Activated CD4-positive, alpha-beta T cell treated with anti-CD3 and anti-CD28 coated beads for 36 hours (primary cell): ENCODE results near the gene TMEM92. TPM values are rescaled to one million over a fixed set of nuclear protein-coding genes. Genes with fewer than 3 reads are reported as not detected.

Experiments
- ATAC-seq: fragments of 200-7000 bp; cut with Tn5 transposase; one replicate; pipeline ENCODE4 v1.10.0; 2021; ENCODE audit warnings: mild to moderate bottlenecking, moderate library complexity
- CTCF ChIA-PET: fragments of 350-600 bp; sonication (Branson Sonifier 250); formaldehyde crosslinking; loops from one replicate; lab custom pipeline; 2021; ENCODE audit warnings: antibody characterized with exemption; lab: Charles Lee
- POLR2A ChIA-PET: fragments of 350-600 bp; sonication (Branson Sonifier 250); formaldehyde crosslinking; loops from one replicate; lab custom pipeline; 2021; ENCODE audit warnings: antibody characterized with exemption, inconsistent platforms; lab: Charles Lee
- DNase-seq: peaks from one replicate; pipeline ENCODE4 v3.0.0-alpha.2; 2020
- H3K27ac Mint-ChIP-seq: one replicate; pipeline ENCODE4 v1.8.0; 2021; ENCODE audit warnings: mixed read lengths
- H3K27me3 Mint-ChIP-seq: one replicate; pipeline ENCODE4 v1.8.0; 2021; ENCODE audit warnings: mixed read lengths
- H3K36me3 Mint-ChIP-seq: one replicate; pipeline ENCODE4 v1.8.0; 2021; ENCODE audit warnings: low read depth, mixed read lengths
- H3K4me1 Mint-ChIP-seq: one replicate; pipeline ENCODE4 v1.8.0; 2021; ENCODE audit warnings: mixed read lengths
- H3K4me3 Mint-ChIP-seq: one replicate; pipeline ENCODE4 v1.8.0; 2021; ENCODE audit warnings: mild to moderate bottlenecking, moderate library complexity, mixed read lengths
- H3K9me3 Mint-ChIP-seq: one replicate; pipeline ENCODE4 v1.8.0; 2021; ENCODE audit warnings: low read depth, mixed read lengths
- intact Hi-C, 2 experiments: fragments of 100-400 bp; cut with DNase I in 1 of 2; cut with micrococcal nuclease in 1 of 2; formaldehyde crosslinking; loops; one replicate each; pipeline versions ENCODE4 v1.14.2 to v1.15.1; 2022 to 2024; cut with DNase I, micrococcal nuclease
- total RNA-seq, 2 experiments: library from RNA; stranded (reverse); gene quantifications; one replicate each; pipeline ENCODE4 v1.2.3, GENCODE V29; 2021

The TMEM92 gene
- under 1 TPM; 0.23 TPM for total RNA-seq

DNA sequence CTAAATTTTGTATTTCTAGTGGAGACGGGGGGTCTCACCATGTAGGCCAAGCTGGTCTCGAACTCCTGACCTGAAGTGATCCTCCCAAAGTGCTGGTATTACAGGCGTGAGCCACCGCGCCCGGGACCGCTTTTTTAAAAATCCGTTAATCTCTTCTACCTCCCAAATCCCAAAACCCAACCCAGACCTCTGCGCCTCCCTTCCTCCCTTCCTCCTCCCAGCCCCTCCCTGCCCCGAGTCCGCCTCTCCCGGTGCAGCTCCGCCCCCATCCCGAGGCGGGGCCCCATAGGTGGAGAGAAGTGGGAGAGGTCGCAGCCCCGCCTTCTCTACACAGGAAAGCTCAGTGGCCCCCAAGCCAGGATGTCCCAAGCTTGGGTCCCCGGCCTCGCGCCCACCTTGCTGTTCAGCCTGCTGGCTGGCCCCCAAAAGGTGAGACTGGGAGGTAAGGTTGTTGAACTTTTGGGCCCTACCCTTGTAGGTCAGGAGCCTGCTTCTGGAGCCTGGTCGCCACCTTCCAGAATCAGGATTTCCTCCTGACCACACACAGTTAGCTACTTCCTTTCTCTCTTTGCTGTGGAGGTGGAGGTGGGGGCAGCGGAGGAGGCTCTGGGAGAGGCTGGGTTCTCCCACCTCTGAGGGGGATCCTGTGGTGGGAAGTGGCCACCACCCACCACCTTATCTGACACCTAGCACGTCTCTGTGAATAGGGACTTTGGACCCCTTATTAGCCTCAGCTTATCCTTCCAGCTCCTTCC lies at the start of gene TMEM92:
TMEM92 (plus strand) TSS at position 325 of the 755 bp plus-strand sequence; CDS start at position 361, 36 bp downstream.
- intact Hi-C loops, result no loop called here
- Mint-ChIP-seq H3K27me3 (peaks cover 47% of the 10 kb centered on the region), H3K27ac (no peak within 1 kb of the TSS), H3K4me3 (no peak within 1 kb of the TSS), H3K9me3 (no peaks in the 10 kb centered on the region), H3K4me1 (peaks cover 5% of the 10 kb centered on the region), H3K36me3 (no peaks in the 10 kb centered on the region)
- DNase-seq (peak; percentile 39), ATAC-seq (no peak)
- ChIA-PET POLR2A (no interaction called here), CTCF (interaction anchor here (0.6 to 6.1 kb wide), 19 partner anchors 9 to 1862 kb away, joined by 3 to 50 read pairs (median 4); partner anchors contain the start of gene COL1A1)

DNA sequence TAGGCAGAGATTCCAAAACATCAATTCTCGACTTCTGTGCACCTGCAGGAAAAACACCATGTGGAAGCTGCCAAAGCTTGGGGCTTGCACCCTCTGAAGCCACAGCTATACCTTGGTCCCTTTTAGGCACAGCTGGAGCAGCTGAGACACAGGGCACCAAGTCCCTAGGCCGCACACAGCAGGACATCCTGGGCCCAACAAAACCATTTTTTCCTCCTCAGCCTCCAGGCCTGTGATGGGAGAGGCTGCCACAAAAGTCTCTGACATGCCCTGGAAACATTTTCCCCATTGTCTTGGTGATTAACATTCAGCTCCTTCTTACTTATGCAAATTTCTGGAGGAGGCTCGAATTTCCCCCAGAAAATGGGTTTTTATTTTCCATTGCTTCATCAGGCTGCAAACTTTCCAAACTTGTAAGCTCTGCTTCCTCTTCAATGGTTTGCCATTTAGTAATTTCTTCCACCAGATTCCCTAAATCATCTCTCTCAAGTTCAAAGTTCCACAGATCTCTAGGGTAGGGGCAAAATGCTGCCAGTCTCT lies 48.5 kb upstream of the TMEM92 start:
- DNase-seq (no peak), ATAC-seq (no peak)
- no peaks in the 10 kb centered on the region for H3K36me3 Mint-ChIP-seq
- peaks cover 4% of the 10 kb centered on the region for H3K4me1 Mint-ChIP-seq
- peaks cover 2% of the 10 kb centered on the region for H3K27me3 Mint-ChIP-seq
- intact Hi-C loops, result no loop called here
- POLR2A ChIA-PET, result no interaction called here
- no peak overlapping the region for H3K4me3 Mint-ChIP-seq
- H3K27ac Mint-ChIP-seq, result no peak overlapping the region
- peaks cover 9% of the 10 kb centered on the region for H3K9me3 Mint-ChIP-seq
- CTCF ChIA-PET, result interaction anchor here (0.7 to 1.1 kb wide), 3 partner anchors 9 to 311 kb away, joined by 3 to 5 read pairs (median 3); no protein-coding TSS in a partner anchor

DNA sequence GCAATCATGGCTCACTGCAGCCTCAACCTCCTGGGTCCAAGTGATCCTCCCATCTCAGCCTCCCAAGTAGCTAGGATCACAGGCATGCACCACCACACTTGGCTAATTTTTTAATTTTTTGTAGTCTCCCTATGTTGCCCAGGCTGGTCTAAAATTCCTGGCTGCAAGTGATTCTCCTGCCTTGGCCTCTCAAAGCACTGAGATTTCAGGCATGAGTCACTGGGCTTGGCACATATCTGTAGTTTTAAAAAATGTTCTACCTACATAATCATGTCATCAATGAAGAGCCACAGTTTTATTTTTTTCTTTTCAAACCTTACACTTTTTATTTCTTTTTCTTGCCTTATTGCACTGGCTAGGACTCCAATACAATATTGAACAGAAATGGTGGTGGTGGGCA lies 39.7 kb upstream of the TMEM92 start:
- DNase-seq (no peak), ATAC-seq (no peak)
- no peaks in the 10 kb centered on the region for H3K4me1 Mint-ChIP-seq
- H3K27me3 Mint-ChIP-seq, result peaks cover 29% of the 10 kb centered on the region
- no peak overlapping the region for H3K4me3 Mint-ChIP-seq
- no peak overlapping the region for H3K27ac Mint-ChIP-seq
- H3K9me3 Mint-ChIP-seq, result no peaks in the 10 kb centered on the region
- intact Hi-C loops, result no loop called here
- CTCF ChIA-PET, result no interaction called here
- POLR2A ChIA-PET, result no interaction called here
- H3K36me3 Mint-ChIP-seq, result no peaks in the 10 kb centered on the region

GRCh38 chr17:50237901-50238300 lies 36.4 kb upstream of the TMEM92 start:
- ATAC-seq, result no peak
- ChIA-PET CTCF (interaction anchor here (0.7 to 1.2 kb wide), 5 partner anchors 23 to 803 kb away, joined by 3 to 5 read pairs (median 4); no protein-coding TSS in a partner anchor), POLR2A (interaction anchor here (0.6 kb wide), 1 partner anchor 398 kb away, joined by 3 read pairs; no protein-coding TSS in a partner anchor)
- H3K4me1 Mint-ChIP-seq, result no peaks in the 10 kb centered on the region
- peaks cover 32% of the 10 kb centered on the region for H3K27me3 Mint-ChIP-seq
- no peak overlapping the region for H3K27ac Mint-ChIP-seq
- no peak for DNase-seq
- no peaks in the 10 kb centered on the region for H3K9me3 Mint-ChIP-seq
- intact Hi-C loops, result no loop called here
- H3K4me3 Mint-ChIP-seq, result no peak overlapping the region
- no peaks in the 10 kb centered on the region for H3K36me3 Mint-ChIP-seq

DNA sequence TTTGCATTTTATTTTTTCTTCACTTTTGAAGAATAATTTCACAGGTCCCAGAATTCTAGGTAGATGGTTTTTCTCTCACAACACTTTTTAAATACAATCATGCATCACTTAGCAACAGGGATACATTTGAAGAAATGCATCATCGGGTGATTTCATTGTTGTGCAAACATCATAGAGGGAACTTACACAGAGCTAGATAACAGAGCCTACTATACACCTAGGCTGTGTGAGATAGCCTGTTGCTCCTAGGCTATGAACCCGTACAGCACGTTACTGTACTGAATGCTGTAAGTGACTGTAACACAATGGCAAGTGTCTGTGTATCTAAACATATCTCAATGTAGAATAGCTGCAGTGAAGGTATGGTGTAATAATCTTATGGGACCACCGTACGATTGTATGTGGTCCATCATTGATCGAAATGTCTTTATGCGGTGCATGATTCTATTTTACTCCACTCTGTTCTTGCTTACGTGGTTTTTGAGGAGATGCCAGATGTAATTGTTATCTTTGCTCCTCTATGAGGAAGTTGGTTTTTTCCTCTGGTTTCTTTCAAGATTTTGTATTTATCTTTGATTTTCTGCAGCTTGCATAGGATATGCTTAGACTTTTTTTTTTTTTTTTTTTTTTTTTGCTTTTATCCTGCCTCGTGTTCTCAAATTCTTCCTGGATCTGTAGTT lies 35.5 kb upstream of the TMEM92 start:
- Mint-ChIP-seq H3K4me3 (no peak overlapping the region), H3K36me3 (no peaks in the 10 kb centered on the region), H3K27me3 (peaks cover 31% of the 10 kb centered on the region), H3K4me1 (no peaks in the 10 kb centered on the region), H3K9me3 (no peaks in the 10 kb centered on the region), H3K27ac (no peak overlapping the region)
- ChIA-PET POLR2A (interaction anchor here (0.7 kb wide), 1 partner anchor 65 kb away, joined by 3 read pairs; no protein-coding TSS in a partner anchor), CTCF (interaction anchor here (1.0 kb wide), 1 partner anchor 24 kb away, joined by 5 read pairs; no protein-coding TSS in a partner anchor)
- no peak for DNase-seq
- no peak for ATAC-seq
- intact Hi-C loops, result no loop called here

- H3K27ac Mint-ChIP-seq, result no peak overlapping the region
- ATAC-seq, result no peak
- intact Hi-C loops, result no loop called here
- ChIA-PET CTCF (interaction anchor here (2.1 to 2.3 kb wide), 2 partner anchors 22 to 26 kb away, joined by 8 to 12 read pairs; no protein-coding TSS in a partner anchor), POLR2A (interaction anchor here (0.6 kb wide), 1 partner anchor 90 kb away, joined by 6 read pairs; no protein-coding TSS in a partner anchor)
- H3K4me1 Mint-ChIP-seq, result no peaks in the 10 kb centered on the region
- H3K27me3 Mint-ChIP-seq, result peaks cover 34% of the 10 kb centered on the region
- H3K9me3 Mint-ChIP-seq, result no peaks in the 10 kb centered on the region
- no peak for DNase-seq
- no peaks in the 10 kb centered on the region for H3K36me3 Mint-ChIP-seq
- H3K4me3 Mint-ChIP-seq, result no peak overlapping the region
Observed at GRCh38 chr17:50239937-50240336, 34.3 kb upstream of the TMEM92 start.

DNA sequence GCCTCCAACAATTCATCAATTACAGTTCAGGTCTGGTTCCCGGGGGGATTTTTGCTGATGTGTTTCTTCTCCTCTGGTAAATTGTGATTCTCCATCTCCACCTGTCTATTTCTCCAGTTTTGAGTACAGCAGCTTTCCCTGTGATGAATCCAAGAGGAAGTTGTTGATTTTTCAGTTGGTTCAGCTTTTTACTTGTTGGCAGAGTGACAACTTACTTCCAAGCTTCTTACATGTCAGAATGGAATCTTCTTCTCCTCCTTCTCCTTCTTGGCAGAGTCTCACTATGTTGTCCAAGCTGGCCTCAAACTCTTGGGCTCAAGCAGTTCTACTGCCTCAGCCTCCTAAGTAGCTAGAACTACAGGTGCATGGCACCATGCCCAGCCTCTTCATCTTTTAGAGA lies 33.4 kb upstream of the TMEM92 start:
- no peak for ATAC-seq
- H3K4me1 Mint-ChIP-seq, result no peaks in the 10 kb centered on the region

DNA sequence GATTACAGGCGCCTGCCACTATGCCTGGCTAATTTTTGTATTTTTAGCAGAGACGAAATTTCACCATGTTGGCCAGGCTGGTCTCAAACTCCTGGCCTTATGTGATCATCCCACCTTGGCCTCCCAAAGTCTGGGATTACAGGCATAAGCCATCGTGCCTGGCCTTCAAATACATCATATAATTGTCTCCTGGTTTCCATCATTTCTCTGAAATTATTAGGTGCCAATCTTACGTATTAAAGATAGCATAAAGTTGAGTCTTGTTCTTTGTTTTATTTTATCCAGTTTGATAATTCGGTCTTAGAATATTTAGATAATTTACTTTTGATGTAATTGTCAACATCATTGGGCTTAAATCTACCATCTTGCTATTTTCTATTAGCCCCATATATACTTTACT lies 32.8 kb upstream of the TMEM92 start:
- Mint-ChIP-seq H3K4me1 (no peaks in the 10 kb centered on the region), H3K27me3 (peaks cover 30% of the 10 kb centered on the region), H3K27ac (no peak overlapping the region), H3K9me3 (no peaks in the 10 kb centered on the region), H3K36me3 (no peaks in the 10 kb centered on the region), H3K4me3 (no peak overlapping the region)
- ChIA-PET CTCF (interaction anchor here (1.4 to 2.3 kb wide), 3 partner anchors 23 to 41 kb away, joined by 3 to 12 read pairs (median 8); no protein-coding TSS in a partner anchor), POLR2A (no interaction called here)
- DNase-seq (no peak), ATAC-seq (no peak)
- intact Hi-C loops, result no loop called here

More for the DNA sequence above, 33.4 kb upstream of the TMEM92 start:
- CTCF ChIA-PET, result interaction anchor here (0.7 to 2.3 kb wide), 4 partner anchors 23 to 261 kb away, joined by 3 to 12 read pairs (median 6); no protein-coding TSS in a partner anchor
- H3K4me3 Mint-ChIP-seq, result no peak overlapping the region
- H3K9me3 Mint-ChIP-seq, result no peaks in the 10 kb centered on the region
- H3K36me3 Mint-ChIP-seq, result no peaks in the 10 kb centered on the region
- intact Hi-C loops, result no loop called here
- no peak overlapping the region for H3K27ac Mint-ChIP-seq
- POLR2A ChIA-PET, result no interaction called here
- H3K27me3 Mint-ChIP-seq, result peaks cover 30% of the 10 kb centered on the region
- no peak for DNase-seq

DNA sequence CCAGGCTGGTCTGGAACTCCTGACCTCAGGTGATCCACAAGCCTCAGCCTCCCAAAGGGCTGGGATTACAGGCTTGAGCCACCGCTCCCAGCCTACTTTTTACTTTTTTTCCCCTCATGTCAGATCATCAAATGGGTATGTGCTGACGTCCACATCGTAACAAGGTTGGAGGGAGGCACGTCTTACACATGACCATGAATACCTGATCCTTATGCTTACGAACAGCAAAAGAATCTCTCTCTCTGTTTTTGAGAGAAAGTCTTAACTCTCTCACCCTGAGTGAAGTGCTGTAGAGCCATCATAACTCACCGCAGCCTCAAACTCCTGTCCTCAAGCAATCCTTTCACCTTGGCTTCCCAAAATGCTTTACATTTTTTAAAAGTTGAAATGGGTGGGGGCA lies 29.5 kb upstream of the TMEM92 start:
- DNase-seq (no peak), ATAC-seq (no peak)
- Mint-ChIP-seq H3K4me1 (no peaks in the 10 kb centered on the region), H3K36me3 (no peaks in the 10 kb centered on the region), H3K27me3 (peaks cover 34% of the 10 kb centered on the region), H3K9me3 (peaks cover 11% of the 10 kb centered on the region), H3K4me3 (no peak overlapping the region), H3K27ac (no peak overlapping the region)
- intact Hi-C loops, result no loop called here
- ChIA-PET CTCF (no interaction called here), POLR2A (no interaction called here)

DNA sequence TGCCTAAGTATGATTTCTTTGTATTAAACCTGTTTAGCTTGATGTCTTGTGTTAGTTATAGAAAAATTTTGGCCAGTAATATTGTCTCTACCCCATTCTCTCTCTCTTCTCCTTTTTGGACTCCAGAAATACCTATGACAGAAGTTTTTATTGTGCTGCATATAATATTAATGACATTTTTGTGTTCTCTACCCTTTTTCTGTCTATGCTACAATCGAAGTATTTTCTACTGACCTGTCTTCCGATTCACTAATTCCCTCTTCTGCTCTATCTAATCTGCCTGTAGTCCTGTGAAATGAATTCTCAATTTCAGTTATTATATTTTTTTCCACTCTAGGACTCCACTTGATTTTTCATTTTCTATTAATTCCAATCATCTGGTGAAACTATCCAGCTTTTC lies 26.0 kb upstream of the TMEM92 start:
- H3K27ac Mint-ChIP-seq, result no peak overlapping the region
- intact Hi-C loops, result no loop called here
- no peaks in the 10 kb centered on the region for H3K36me3 Mint-ChIP-seq
- CTCF ChIA-PET, result interaction anchor here (0.6 to 0.9 kb wide), 2 partner anchors 222 to 239 kb away, joined by 3 read pairs; no protein-coding TSS in a partner anchor
- H3K4me1 Mint-ChIP-seq, result no peaks in the 10 kb centered on the region
- H3K27me3 Mint-ChIP-seq, result peaks cover 27% of the 10 kb centered on the region
- POLR2A ChIA-PET, result no interaction called here
- no peak overlapping the region for H3K4me3 Mint-ChIP-seq
- ATAC-seq, result no peak
- DNase-seq, result no peak
- peaks cover 13% of the 10 kb centered on the region for H3K9me3 Mint-ChIP-seq

DNA sequence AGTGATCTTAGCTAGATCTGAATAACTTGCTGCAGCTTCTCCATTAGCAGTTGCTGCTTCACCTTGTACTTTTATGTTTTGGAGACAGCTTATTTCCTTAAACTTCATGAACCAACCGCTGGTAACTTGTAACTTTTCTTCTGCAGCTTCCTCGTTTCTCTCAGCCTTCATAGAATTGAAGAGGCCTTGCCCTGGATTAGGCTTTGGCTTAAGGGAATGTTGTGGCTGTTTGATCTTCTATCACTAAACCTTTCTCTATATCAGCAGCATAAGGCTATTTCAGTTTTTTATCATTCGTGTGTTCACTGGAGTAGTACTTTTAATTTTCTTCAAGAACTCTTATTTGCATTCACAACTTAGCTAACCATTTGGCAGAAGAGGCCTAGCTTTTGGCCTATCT lies 21.5 kb upstream of the TMEM92 start:
- DNase-seq (no peak), ATAC-seq (no peak)
- H3K27ac Mint-ChIP-seq, result no peak overlapping the region
- H3K4me3 Mint-ChIP-seq, result no peak overlapping the region
- CTCF ChIA-PET, result interaction anchor here (0.8 to 1.3 kb wide), 6 partner anchors 10 to 109 kb away, joined by 3 to 8 read pairs (median 5); no protein-coding TSS in a partner anchor
- no peaks in the 10 kb centered on the region for H3K4me1 Mint-ChIP-seq
- no peaks in the 10 kb centered on the region for H3K36me3 Mint-ChIP-seq
- H3K27me3 Mint-ChIP-seq, result peaks cover 24% of the 10 kb centered on the region
- intact Hi-C loops, result no loop called here
- peaks cover 13% of the 10 kb centered on the region for H3K9me3 Mint-ChIP-seq
- POLR2A ChIA-PET, result no interaction called here
